Adrenal gland (tissue), 12 donors: ENCODE measurements around the gene C16orf87. TPM values are rescaled to one million over a fixed set of nuclear protein-coding genes. Genes with fewer than 3 reads are reported as not detected.

ENCODE experiments used
- DNase-seq, 7 donors: peaks; one replicate each; pipeline ENCODE4 v3.0.0-alpha.2; 2019 to 2020
- H3K27ac ChIP-seq, 5 donors: fragments of 200-600 bp; sonication (generic) in 4 of 5; 1 replicate in 3 of 5; 2 replicates in 2 of 5; pipeline versions ENCODE4 v1.5.1 to v1.8.0; 2016 to 2020; ENCODE audit warnings: mild to moderate bottlenecking in 1 of 5
- H3K27me3 ChIP-seq: fragments of 200-600 bp; 2 replicates; pipeline ENCODE4 v1.8.0; 2021
- H3K36me3 ChIP-seq, 2 donors: fragments of 200-600 bp; replicated peaks in 1 of 2; 1 replicate in 1 of 2; 2 replicates in 1 of 2; pipeline versions ENCODE4 v1.5.1 to v1.8.0; 2018 to 2022
- H3K4me1 ChIP-seq, 2 donors: fragments of 200-600 bp; replicated peaks in 1 of 2; 1 replicate in 1 of 2; 2 replicates in 1 of 2; pipeline versions ENCODE4 v1.5.1 to v1.8.0; 2018 to 2021
- H3K4me3 ChIP-seq, 4 donors: fragments of 200-600 bp; sonication (generic) in 3 of 4; one replicate each; pipeline ENCODE4 v1.5.1; 2016 to 2018
- H3K9me3 ChIP-seq, 3 donors: fragments of 200-600 bp; sonication (generic) in 1 of 3; replicated peaks in 1 of 3; 1 replicate in 2 of 3; 2 replicates in 1 of 3; pipeline versions ENCODE4 v1.5.1 to v1.8.0; 2016 to 2021
- CTCF ChIP-seq, 6 experiments: fragments of 450-650 bp in 4 of 6; fragments of 200-600 bp in 2 of 6; sonication (generic) in 1 of 6; IDR thresholded peaks; 1 replicate in 5 of 6; 2 replicates in 1 of 6; pipeline versions ENCODE4 v1.5.1 to v1.8.0; 2016 to 2021; ENCODE audit warnings: antibody characterized with exemption in 6 of 6, mild to moderate bottlenecking in 2 of 6, moderate library complexity in 1 of 6
- POLR2A ChIP-seq, 2 donors: fragments of 450-650 bp; IDR thresholded peaks; one replicate each; pipeline ENCODE4 v1.6.1; 2017; ENCODE audit warnings: antibody characterized with exemption in 2 of 2, mild to moderate bottlenecking in 2 of 2, moderate library complexity in 1 of 2
- WGBS, 4 donors: extraction: QIAGEN DNeasy Blood & Tissue Kit in 2 of 4; methylation state at CpG; one replicate each; pipeline versions ENCODE4 v1.1.5 to v1.1.7; 2013 to 2017; 5-methylcytosine and 5-hydroxymethylcytosine counted together
- intact Hi-C, 2 donors: fragments of 100-400 bp; cut with DNase I; formaldehyde crosslinking; loops; one replicate each; pipeline versions ENCODE4 v1.14.1 to v1.15.0; 2022 to 2023
- polyA plus RNA-seq, 3 donors: library from polyadenylated mRNA; stranded (reverse); fragments of 200-250 nt in 2 of 3; fragments of 350-450 nt in 1 of 3; fragmentation: Illumina TruSeq in 1 of 3; extraction: RNeasy Lipid Tissue Mini Kit (QIAGEN cat#74804) in 1 of 3; gene quantifications; one replicate each; pipeline ENCODE4 v1.2.3, GENCODE V29; 2013 to 2014
- total RNA-seq, 9 donors: library from RNA; depleted of rRNA in 4 of 9; stranded (reverse); fragments of >200 nt in 4 of 9; fragments of 120-200 nt in 1 of 9; fragmentation: NEBNext Ultra II Directional in 1 of 9; extraction: Animal tissue kit (Norgen Biotek cat#: 25700) in 1 of 9; gene quantifications; one replicate each; pipeline versions ENCODE4 v1.1.0 to v1.2.4, GENCODE V29; 2013 to 2023
- donor health status: healthy with polysubstance abuse.
- donor health status: Bipolar disorder and iron deficiency.
- donor health status: DM: yes; HTN: yes; CAD: no.
- donor health status: DM: no; HTN: no; CAD: no.
- donor health status: DM: no; HTN: no; CAD: no.
- donor health status: DM: yes; HTN: yes; CAD: no.

The C16orf87 gene
- total and polyA plus RNA-seq, 12 donors = 2.3 to 26.0 (median 7.8) TPM

DNA sequence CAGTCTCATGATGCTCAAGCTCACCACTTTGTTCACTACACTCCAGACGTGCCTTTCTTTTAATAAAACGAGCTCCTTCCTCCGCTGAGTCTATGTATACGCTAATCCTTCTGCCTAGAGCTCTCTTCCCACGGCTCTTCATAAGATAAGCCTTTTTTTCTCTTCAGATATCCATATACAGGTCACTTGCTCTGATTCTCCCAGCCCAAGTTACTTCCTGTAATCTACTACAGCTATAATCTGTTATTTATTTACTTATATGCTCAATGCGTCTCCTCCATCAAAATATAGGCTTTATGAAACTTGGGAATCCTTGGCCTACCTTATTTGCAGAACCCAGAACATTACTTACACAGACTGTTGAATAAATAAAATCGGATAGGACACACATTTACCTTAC, 17.4 kb downstream of the C16orf87 start:
- DNase-seq = no peak
- no peaks in the 10 kb centered on the region for H3K9me3 ChIP-seq
- peaks cover 7 to 26% of the 10 kb centered on the region in 2 donors for H3K4me1 ChIP-seq
- 93 to 97% (median 96%) methylated on average over 7 of the region's 7 CpGs for WGBS, 4 donors
- no peak overlapping the region for H3K27ac ChIP-seq
- no peaks in the 10 kb centered on the region for H3K36me3 ChIP-seq
- intact Hi-C loops = no loop called here
- H3K4me3 ChIP-seq = no peak overlapping the region
- TF ChIP-seq POLR2A (IDR thresholded peaks at IDR 0.05) (no peak), CTCF (IDR thresholded peaks at IDR 0.05) (no peak)
- H3K27me3 ChIP-seq = no peaks in the 10 kb centered on the region

- no peaks in the 10 kb centered on the region for H3K27me3 ChIP-seq
- DNase-seq = no peak
- H3K27ac ChIP-seq = no peak overlapping the region
- intact Hi-C loops = no loop called here
- WGBS, 4 donors = 85 to 94% (median 90%) methylated on average over 6 of the region's 6 CpGs
- TF ChIP-seq CTCF (IDR thresholded peaks at IDR 0.05) (no peak), POLR2A (IDR thresholded peaks at IDR 0.05) (no peak)
- H3K9me3 ChIP-seq = no peaks in the 10 kb centered on the region
- H3K36me3 ChIP-seq = no peaks in the 10 kb centered on the region
- peaks cover 7 to 21% of the 10 kb centered on the region in 2 donors for H3K4me1 ChIP-seq
- no peak overlapping the region for H3K4me3 ChIP-seq
These were observed 18.0 kb downstream of the C16orf87 start for GRCh38 chr16:46812781-46813540.

DNA sequence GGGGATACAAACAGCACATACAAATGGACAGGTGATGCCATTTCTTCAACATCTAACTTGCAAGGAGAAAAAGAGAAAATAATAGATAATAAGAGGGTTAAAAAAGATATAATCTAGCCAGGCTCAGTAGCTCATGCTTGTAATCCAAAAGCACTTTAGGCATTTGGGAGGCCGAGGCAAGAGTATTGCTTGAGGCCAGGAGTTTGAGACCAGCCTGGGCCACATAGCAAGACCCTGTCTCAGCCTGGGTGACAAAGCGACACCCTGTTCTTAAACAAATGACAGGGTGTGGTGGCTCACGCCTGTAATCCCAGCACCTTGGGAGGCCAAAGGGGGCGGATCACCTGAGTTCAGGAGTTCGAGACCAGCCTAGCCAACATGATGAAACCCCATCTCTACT, 19.3 kb downstream of the C16orf87 start:
- Histone ChIP-seq H3K27ac (no peak overlapping the region), H3K4me3 (no peak overlapping the region), H3K36me3 (no peaks in the 10 kb centered on the region), H3K27me3 (no peaks in the 10 kb centered on the region), H3K4me1 (peaks cover 7 to 19% of the 10 kb centered on the region in 2 donors), H3K9me3 (no peaks in the 10 kb centered on the region)
- intact Hi-C loops = no loop called here
- no peak for DNase-seq
- no peak for TF ChIP-seq CTCF (IDR thresholded peaks at IDR 0.05)
- TF ChIP-seq POLR2A (IDR thresholded peaks at IDR 0.05) = no peak
- 94 to 99% (median 95%) methylated on average over 5 of the region's 5 CpGs for WGBS, 4 donors

DNA sequence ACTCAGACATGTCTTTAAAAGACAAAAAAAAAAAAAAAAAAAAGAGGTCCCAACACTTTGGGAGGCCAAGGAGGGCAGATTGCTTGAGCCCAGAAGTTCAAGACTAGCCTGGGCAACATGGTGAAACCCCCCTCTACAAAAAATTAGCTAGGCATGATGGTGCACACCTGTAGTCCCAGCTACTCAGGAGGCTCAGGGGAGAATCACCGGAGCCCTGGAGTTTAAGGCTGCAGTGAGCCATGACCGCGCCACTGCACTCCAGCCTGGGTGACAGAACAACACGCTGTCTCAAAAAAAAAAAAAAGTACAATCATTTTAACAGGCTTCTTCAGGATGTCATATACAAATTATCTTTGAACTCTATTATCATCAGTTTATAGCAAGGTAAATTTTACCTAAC, 22.0 kb downstream of the C16orf87 start:
- H3K4me1 ChIP-seq = peaks cover 7 to 19% of the 10 kb centered on the region in 2 donors
- intact Hi-C loops = no loop called here
- TF ChIP-seq POLR2A (IDR thresholded peaks at IDR 0.05) (no peak), CTCF (IDR thresholded peaks at IDR 0.05) (no peak)
- 90 to 98% (median 94%) methylated on average over 4 of the region's 4 CpGs for WGBS, 4 donors
- DNase-seq = no peak
- H3K36me3 ChIP-seq = no peaks in the 10 kb centered on the region
- H3K27me3 ChIP-seq = no peaks in the 10 kb centered on the region
- H3K4me3 ChIP-seq = no peak overlapping the region
- H3K27ac ChIP-seq = no peak overlapping the region
- no peaks in the 10 kb centered on the region for H3K9me3 ChIP-seq
